Measurements from ENCODE around the gene MED9. TPM values are rescaled to one million over a fixed set of nuclear protein-coding genes. Genes with fewer than 3 reads are reported as not detected.
"Not testable (repeated sequence)": the region's sequence is repeated elsewhere in the genome, so short reads cannot be mapped to it uniquely, and the experiment has no call there.

The MED9 gene
- polyA plus RNA-seq, 3 donors = 20.3 to 21.5 (median 21.2) TPM

DNA sequence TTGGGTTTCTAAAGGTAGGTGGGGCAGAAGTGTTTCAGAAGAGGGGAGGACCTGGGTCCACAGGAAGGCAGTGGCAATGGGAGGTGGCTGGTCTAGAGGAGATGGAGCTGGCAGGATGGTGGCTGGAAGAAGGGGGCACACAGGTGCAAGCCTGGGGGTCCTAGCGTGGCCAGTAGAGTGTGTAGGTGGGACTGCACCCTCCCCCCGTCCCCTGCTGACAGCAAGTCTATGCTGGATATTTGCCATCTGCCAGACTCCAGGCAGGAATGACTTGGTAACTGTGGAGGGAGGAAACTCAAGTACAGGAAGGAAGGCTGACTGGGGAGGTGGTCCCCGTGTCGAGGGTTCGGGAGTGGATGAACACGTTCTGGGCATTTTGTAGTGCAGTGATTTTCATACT lies 8.6 kb downstream of the MED9 start:
- DNase-seq (ENCODE audit: low read depth in 3 of 3, low spot score in 2 of 3) = no peak

DNA sequence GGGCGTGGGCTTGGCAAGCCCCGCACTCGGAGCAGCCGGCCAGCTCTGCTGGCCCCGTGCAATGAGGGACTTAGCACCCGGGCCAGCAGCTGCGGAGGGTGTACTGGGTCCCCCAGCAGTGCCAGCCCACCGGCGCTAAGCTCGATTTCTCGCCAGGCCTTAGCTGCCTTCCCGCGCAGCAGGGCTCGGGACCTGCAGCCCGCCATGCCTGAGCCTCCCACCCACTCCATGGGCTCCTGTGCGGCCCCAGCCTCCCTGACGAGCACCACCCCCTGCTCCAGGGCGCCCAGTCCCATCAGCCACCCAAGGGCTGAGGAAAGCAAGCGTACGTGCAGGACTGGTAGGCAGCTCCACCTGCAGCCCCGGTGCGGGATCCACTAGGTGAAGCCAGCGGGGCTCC lies 9.6 kb downstream of the MED9 start:
- not testable (repeated sequence) for DNase-seq (ENCODE audit: low read depth in 3 of 3, low spot score in 2 of 3)

DNA sequence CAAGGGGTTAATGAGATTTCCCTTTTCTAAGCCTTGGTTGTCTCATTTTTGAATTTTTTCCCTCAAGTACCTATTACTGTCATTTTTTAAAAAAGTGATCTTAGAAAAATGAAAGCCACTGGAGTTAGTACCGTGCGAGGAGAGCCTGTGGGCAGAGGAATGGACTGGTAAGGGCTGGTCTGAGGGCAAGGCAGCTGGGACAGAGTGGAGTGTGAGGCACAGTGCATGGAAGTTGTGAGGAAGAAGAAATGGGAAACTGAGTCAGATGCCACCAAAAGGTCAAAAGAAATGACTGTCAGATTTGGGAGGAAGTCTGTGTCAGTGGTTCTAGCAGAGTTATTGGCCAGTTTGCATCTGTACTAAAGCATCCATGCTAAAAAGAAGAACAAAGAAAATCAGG lies 11.2 kb downstream of the MED9 start:
- DNase-seq (ENCODE audit: low read depth in 3 of 3, low spot score in 2 of 3) = no peak

DNA sequence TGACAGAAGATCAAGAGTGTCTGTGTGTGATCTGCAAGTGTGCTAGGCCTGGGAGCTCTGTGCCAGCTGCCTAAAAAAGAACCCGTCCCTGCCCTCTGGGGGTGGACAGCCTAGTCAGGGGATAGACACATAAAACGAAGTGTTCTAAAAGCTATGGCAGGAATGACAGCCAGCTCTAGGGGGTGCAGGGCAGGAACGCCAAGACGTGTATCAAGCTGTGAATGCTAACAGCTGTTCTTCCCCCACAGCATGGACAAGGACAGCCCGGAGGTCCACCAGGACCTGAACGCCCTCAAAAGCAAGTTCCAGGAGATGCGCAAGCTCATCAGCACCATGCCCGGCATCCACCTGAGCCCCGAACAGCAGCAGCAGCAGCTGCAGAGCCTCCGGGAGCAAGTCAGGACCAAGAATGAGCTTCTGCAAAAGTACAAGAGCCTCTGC lies 14.3 kb downstream of the MED9 start:
- DNase-seq (ENCODE audit: low read depth in 3 of 3, low spot score in 2 of 3) = no peak

DNA sequence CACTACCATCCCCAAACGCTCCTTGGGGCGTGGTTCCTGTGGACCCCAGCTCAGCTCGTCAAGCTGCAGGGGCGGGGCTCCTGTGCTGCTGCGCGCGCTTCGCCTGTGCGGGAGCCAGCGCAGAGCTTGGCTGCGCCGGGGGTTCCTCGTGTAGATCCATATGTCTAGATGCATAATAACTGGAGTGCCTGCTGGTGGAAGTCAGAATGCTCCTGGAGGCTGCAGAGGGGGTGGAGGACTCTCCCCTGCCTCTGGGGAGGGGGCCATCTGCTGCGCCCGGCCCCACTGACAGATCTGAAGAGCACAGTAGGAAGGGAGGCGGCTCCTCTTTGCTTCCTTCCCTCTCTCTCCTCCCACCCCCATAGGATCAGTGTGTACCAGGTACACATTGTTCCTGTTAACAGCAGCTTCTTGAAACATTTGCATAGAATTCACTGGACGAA lies 14.8 kb downstream of the MED9 start:
- no peak for DNase-seq (ENCODE audit: low read depth in 3 of 3, low spot score in 2 of 3)

DNA sequence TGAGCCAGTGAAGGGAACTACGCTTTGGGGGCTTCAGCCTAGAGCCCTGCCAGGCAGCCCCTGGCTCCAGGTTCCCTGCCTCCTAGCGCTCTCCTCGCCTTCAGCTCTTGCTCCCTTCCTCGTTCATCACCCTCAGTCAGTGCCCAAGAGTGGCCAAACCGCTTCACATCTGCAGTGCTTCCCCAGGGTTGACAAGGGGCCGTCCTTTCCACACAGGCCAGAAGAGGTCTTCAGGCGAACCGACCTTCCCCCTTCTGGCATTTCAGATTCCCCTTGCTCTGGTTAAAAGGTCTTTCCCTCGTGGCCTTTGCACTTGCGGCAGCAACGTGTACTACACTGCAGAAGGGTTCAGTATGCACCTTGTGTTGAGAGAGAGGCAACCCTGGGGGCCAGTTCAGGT lies 15.3 kb downstream of the MED9 start:
- no peak for DNase-seq (ENCODE audit: low read depth in 3 of 3, low spot score in 2 of 3)

DNA sequence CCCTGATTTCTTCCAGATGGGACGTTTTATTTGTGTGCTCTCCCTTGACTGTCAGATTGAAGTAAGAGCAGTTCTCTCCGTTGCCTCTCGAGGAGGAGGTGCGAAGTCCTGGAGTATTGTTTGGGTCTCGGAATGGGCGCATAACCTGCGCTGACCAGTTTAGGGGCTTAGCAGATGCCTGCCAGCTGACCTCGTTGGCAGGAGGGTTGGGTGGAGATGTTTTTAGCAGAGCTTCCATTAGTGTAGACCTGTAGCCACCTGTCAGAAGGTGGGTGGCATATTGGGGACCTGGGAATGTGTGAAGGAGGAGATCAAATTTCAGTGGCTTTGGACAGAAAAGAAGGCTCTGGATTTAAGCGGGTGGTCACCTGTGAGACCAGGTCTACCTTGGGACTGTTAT lies 15.8 kb downstream of the MED9 start:
- DNase-seq (ENCODE audit: low read depth in 3 of 3, low spot score in 2 of 3) = no peak

DNA sequence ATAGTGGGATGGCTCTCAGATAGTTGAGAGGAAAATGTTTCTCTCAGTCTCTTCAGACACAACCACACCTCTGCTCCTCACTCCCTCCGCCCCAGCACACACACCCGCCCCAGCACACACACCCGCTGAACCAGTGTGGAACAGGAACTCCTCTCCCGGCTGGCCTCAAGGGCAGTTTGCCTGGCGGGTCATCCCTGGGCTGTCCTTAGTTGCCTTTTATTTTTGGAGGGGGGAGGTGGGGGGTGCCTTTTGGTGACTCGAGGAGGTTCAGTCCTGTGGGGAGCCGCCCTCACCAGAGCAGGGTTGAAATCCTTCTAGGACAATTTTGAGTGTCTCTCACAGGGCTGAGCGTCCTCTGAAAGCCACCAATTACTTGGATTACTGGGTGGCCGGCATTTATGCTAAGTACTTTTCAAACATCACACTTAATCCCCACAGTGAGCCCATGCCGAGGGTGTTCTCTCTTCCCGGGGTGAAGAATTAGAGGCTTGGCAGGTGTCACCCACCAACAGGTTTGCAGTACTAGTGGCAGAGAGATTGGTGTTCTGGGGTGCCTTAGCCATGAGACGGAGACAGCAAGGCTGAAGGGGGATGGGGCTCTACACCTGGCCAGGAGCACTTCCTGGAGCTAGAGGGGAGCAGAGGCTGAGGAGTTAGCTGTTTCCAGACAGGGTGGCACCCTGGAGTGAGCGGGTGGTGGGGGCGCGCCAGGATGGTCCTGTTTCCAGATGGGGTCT lies 16.6 kb downstream of the MED9 start:
- DNase-seq (ENCODE audit: low read depth in 3 of 3, low spot score in 2 of 3) = no peak

DNA sequence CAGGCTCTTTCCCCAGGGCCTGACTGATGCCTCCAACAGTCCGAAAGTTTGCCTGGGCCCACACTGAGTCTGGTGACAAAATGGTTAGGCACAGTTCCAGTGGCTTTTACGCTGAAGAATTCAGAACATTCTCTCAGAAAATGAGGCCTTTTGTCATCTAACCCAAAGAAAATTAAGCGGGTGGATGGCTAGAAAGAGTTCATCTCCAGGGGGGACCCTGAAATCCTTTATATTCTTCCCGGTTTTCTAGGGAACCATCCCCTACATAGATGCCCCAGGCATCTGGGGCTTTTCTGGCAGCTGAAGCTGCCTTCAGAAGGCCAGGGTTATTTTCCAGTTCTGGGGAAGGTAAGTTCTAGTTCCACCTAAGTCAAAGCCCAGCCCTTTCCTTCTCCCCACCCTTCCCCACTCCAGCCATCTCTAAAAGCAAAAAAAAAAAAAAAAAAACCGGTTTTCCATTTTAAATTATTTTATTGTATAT lies 17.2 kb downstream of the MED9 start:
- DNase-seq (ENCODE audit: low read depth in 3 of 3, low spot score in 2 of 3) = no peak

DNA sequence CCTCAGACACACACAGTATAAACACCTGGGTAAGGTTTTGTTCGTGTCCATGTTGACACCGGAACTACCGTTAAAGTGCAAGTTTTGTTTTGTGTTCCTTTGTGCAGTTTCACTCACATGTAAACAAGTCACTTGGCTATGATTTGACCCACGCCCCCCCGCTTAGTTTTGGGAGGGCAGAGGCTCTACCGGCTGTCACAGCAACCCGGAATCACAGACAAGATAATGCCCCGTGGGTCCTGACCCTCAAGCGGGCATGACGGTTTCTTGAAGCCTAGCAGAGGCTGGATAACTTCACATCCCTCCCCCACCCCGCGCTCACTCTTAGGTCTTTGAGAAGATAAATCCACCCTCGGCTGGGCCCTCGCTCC lies 17.7 kb downstream of the MED9 start:
- no peak for DNase-seq (ENCODE audit: low read depth in 3 of 3, low spot score in 2 of 3)

DNA sequence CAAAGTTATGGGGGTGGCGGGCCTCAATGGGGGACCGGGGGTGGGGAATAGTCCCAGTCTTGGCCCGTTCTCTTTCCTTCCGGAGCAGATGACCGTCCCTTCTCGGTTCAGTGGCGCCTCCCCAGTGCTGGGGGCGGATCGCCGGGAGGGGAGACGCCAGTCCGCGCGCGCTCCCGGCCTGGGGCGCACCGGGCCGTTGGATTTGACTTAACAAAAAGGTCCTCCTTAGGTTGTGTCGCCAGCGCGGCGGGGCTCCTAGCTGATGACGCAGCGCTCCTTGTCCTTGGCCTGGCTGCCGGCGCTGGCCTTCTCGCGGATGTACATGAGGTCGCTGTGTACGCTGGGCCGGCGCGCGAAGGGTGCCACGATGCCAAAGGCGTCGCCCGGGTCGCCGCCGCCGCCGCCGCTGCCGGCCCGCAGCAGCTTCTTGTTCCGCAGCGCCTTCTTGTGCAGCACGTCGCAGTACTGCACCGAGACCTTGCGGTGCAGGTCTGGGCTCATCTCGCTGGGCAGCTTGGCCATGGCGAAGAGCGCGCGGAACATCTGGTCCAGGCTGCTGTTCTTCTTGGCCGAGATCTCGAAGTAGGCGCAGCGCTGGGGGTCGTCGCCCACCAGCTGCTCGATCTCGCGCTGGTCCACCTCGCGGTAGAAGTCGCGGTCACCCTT lies 18.2 kb downstream of the MED9 start:
- DNase-seq (ENCODE audit: low read depth in 3 of 3, low spot score in 2 of 3) = peak in 1 of 3 donors; percentile 30

DNA sequence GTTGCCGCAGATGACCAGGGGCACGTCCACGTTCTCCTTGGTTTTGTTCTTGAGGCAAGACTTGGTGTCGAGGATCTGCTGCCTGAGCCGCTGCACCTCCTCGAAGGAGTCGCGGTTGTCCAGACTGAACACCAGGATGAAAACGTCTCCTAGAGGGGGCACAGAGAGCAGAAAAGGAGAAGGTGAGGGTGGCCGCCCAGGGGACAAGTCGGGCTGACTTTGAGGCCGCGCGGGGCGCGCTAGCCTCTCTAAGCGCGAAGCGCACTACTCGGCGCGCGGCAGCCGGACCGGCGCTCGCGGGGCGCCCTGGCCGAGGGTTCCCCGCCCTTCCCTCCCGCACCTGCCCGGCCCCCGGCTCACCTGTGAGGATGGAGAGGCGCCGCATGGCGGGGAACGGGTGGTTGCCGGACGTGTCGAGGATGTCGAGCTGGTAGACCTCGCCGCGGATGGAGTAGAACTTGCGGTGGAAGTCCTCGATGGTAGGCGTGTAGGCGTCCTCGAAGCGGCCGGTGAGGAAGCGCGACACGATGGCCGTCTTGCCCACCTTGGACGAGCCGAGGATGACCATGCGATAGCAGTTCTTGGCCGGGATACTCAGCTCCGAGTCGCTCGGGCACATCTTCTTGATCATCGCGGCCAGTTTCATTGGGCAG lies 18.9 kb downstream of the MED9 start:
- DNase-seq (ENCODE audit: low read depth in 3 of 3, low spot score in 2 of 3) = no peak

DNA sequence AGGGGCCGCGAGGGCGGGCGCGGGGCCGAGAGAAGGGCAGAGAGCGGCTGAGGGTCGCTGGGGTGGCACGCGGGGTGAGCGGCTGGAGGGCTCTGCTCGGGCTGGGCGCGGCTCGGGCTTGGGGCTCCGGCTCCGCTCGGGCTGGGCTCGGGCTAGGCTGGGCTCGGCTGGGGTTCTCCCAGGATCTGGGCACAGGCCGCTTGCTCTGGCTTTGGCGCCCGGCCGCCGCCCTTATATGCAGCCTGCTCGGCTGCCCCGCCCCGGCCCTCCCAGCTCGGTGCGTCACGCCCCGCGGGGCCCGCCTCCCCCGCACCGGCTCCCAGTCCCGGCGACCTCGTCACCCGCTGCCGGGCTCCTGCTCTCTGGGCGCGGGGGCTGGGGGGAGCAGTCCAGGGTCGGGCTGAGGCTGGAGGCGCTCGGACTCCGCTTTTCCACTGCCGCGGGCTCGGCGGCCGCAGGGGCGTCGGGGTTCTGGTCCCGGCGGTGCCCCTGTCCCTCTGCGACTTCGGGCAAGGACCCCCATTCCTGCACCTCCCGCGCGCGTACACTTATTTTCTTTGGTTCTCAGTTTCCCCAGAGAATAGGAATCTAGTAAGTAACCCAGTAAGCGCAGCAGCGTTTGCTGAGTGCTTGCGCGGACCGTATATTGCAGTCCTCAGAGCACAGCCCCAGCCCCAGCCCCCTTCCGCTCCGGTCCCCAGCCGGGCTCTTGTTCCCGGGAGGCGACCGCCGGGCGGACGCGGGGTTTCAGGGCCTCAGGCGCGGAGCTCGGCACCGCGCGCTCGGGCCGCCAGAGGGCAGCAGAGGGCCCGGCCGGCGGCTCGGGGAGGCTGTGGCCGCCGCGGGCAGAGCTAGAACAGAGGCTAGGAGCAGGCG lies 19.6 kb downstream of the MED9 start, which contains the start of gene RASD1:
Gene RASD1, minus strand, starts transcription at position 207 of the 876 bp plus-strand sequence. CDS start 214 bp downstream, outside the sequence.
- DNase-seq (ENCODE audit: low read depth in 3 of 3, low spot score in 2 of 3) = peak in 1 of 3 donors; percentile 67

DNA sequence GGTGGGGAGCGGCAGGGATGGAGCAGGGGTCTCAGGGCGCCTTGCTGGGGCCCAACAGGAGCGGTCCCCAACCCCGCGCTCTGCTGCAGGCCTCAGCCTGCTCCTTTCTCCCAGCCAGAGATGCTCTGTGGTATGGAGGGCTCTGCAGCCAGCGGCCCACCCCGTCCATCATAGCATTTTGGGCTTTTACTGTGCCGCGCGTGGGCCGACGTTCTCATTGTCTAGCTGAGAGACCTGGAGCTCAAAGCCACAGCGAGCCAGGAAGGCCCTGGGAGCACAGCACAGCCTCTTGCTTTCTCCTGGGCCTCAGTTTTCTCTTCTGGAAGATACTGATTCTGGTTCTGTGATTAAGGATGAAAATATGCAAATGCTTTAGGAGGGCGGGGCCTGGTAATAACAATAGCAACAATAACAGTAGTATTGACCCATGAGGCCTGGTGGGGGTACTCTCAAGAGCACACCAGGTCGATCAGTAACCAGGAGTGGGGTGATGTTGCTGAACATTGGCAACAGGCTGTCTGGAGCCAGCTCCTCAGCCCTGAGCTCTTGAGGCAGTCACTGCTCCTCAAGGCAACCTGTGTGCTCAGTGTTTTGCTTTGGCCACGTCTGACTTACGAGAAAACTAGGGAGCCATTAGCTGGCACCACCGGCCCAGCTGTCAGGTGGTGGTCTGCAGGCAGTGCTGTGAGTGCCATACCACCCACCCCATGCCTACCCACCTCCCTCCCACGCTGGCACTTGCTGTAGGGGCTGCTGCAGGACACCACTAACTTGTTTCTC lies 20.5 kb downstream of the MED9 start:
- no peak for DNase-seq (ENCODE audit: low read depth in 3 of 3, low spot score in 2 of 3)

DNA sequence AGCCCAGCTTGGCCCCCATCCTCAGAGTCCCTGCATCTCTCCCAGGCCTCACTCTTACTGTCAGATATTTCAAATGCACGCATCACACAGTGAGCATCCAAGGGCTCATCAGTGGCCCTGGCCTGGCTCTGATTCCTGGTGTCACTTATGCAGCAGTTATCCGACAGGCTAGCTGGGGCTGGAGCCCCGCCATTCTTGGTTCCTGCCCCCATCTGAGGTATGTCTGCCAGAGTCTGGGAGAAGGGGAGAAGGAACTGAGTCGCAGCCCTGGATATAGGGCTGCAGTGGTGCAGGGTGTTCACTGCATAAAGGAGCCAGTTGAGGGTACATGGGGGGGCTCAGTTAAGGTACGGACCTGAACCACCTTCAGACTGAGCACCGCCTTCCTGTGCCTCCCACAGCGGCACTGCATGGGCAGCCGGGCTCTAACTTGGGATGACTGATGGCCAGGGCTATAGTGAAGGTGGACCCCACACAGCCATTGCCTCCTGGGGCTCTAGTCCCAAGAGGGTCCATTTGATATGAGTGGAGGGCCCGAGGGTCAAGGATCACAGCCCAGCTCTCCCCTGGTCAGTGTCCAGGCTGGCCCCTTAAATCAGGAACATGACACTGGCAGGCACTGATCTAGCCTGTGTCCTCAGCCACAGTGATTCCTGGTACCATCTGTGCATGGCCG lies 21.2 kb downstream of the MED9 start:
- no peak for DNase-seq (ENCODE audit: low read depth in 3 of 3, low spot score in 2 of 3)

DNA sequence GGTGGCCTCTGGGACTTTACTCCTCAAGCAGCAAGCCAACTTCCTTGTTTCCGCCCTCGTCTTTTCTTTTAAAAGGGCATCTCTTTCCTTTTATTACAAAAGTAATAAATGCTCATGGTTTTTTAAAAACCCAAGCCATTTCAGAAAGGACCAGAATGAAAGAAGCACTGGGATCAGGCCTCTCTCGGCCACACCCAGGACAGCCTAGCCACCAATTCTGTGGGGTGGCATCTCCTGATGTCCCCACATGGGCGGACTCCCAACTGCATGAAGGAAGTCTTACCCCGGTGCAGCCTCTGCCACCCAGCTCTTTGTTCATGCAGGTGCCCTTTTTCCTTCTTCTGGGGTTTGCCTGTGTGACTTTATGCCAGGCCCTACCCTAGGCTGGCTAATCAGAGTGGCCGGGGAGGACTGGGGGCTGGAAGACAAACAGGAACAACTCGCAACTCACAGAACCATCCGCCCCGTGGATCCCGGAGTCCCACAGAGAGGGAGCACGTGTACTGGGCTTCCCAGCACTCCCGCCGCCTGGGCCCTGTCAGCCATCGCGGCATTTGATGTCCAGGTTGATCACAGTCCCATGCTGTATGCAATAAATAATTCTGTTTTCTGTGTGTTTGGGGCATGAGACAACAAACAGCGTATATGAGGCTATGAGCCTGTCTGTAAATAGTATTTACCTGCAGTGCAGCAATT lies 22.0 kb downstream of the MED9 start:
- no peak for DNase-seq (ENCODE audit: low read depth in 3 of 3, low spot score in 2 of 3)

DNA sequence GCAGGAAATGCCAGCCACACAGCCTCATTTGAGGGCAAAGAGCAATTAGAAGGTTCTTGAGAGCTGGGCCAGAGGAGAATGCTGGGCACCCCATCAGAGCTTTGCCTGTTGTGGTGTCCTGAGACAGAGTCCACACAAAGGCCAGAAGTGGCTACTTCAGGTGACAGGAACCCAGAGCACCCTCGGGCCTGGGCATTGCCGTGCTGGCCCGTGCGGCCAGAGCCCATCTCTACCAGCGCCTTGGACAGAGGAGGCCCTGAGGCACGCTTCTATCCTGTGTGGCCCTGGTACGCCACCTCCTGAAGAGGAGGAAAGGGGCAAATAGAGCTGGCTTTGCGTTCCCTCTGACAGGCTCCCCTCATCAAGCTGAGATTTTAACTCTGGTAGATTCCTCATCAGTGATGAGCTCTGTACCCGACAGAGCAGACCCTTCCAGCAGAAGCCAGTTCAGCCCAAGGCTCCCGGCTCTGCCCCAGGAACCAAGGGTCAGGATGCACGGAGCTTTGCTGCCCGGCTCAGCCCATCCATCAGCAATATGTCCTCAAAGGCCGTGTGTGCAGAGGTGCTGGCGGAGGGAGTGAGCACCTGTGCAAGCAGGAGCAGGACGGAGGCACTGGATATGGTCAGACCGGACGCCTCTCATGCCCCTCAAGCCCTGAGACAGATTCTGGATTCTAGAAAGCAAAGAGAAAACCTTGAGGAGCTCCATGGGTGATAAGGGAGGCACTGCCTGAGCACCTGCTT lies 22.8 kb downstream of the MED9 start:
- DNase-seq (ENCODE audit: low read depth in 3 of 3, low spot score in 2 of 3) = no peak

DNA sequence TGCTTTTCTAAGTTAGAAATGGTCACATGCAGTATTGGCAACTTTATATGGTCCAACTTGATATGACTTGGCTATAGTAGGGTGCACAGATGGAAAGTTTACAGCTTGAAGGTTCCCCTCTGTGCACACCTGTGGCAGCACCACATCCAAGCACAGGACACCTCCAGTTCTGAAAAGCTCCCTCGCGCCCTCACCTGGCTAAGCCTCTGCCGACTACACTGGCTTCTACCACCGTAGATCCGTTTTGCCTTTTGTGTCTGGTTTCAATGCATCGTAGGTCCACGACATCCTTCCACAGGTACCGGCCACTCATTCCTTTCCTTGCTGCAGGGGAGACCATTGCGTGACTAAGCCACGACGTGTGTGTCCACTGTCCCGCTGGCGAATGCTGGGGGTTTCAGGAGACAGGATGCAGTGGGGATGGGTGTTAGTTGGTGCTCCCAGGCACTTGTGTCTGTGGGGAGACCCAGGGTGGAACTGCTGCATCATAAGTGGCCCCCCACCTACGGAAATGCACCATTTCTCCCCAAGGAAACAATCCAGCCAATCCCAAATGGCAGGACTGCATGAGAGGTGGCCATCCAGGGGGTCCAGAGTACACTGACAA lies 24.3 kb downstream of the MED9 start:
- no peak for DNase-seq (ENCODE audit: low read depth in 3 of 3, low spot score in 2 of 3)
